B cell (primary cell): ENCODE data around the gene ATP11A.

ENCODE experiments used
- CTCF ChIP-seq: fragments of 200-600 bp; IDR thresholded peaks from one replicate; pipeline ENCODE4 v1.8.0; 2022; ENCODE audit warnings: antibody characterized with exemption, mild to moderate bottlenecking
- EZH2 ChIP-seq: IDR thresholded peaks from 2 replicates; pipeline ENCODE4 v1.6.1; 2012; ENCODE audit warnings: borderline replicate concordance, low read depth, mild to moderate bottlenecking, moderate library complexity, low read length; ENCODE audit not compliant: insufficient read depth, poor library complexity, severe bottlenecking

GRCh38 chr13:112821340-112822055 is 131.7 kb downstream of the ATP11A start:
- TF ChIP-seq CTCF (no peak), EZH2 (no peak)
